H1 (cell line): ENCODE measurements around the gene TAS1R1. TPM values are rescaled to one million over a fixed set of nuclear protein-coding genes. Genes with fewer than 3 reads are reported as not detected.

Experiments
- CTCF ChIA-PET: fragments of 300-600 bp; sonication (Branson Sonifier 250); formaldehyde crosslinking; loops from one replicate; lab custom pipeline; 2021; ENCODE audit not compliant: partially characterized antibody; lab: Charles Lee
- POLR2A ChIA-PET: fragments of 300-600 bp; sonication (Branson Sonifier 250); formaldehyde crosslinking; loops from one replicate; lab custom pipeline; 2021; ENCODE audit warnings: inconsistent platforms; ENCODE audit not compliant: partially characterized antibody; lab: Charles Lee
- DNase-seq, 2 experiments: peaks; one replicate each; pipeline versions ENCODE4 v3.0.0 to v3.0.0-alpha.2; 2010 to 2022; ENCODE audit warnings: low spot score in 2 of 2, low read depth in 1 of 2, mixed read lengths in 1 of 2
- FAIRE-seq: peaks from 2 replicates; lab custom pipeline; 2011; peaks lifted over from hg19 to GRCh38; lab: Jason Lieb, UNC
- H2AFZ ChIP-seq: 2 replicates; pipeline ENCODE4 v1.8.1; 2012; ENCODE audit warnings: low read length, inconsistent platforms
- H2AK5ac ChIP-seq: 2 replicates; pipeline ENCODE4 v1.6.1; 2013; ENCODE audit warnings: low read depth, low read length
- H2BK120ac ChIP-seq: replicated peaks from 2 replicates; pipeline ENCODE3; 2013; ENCODE audit warnings: low read depth, low read length, inconsistent platforms
- H2BK12ac ChIP-seq: 2 replicates; pipeline ENCODE4 v1.6.1; 2013; ENCODE audit warnings: low read depth, low read length
- H2BK15ac ChIP-seq: 2 replicates; pipeline ENCODE4 v1.6.1; 2013; ENCODE audit warnings: low read length
- H2BK20ac ChIP-seq: 2 replicates; pipeline ENCODE4 v1.6.1; 2013; ENCODE audit warnings: low read length
- H2BK5ac ChIP-seq: 2 replicates; pipeline ENCODE4 v1.6.1; 2013; ENCODE audit warnings: low read depth, low read length
- H3K14ac ChIP-seq: 2 replicates; pipeline ENCODE4 v1.6.1; 2013; ENCODE audit warnings: inconsistent platforms; ENCODE audit not compliant: insufficient read length
- H3K18ac ChIP-seq: 2 replicates; pipeline ENCODE4 v1.6.1; 2013; ENCODE audit warnings: low read length; ENCODE audit errors: extremely low read depth
- H3K23ac ChIP-seq: 2 replicates; pipeline ENCODE4 v1.6.1; 2013; ENCODE audit warnings: inconsistent platforms; ENCODE audit not compliant: insufficient read length
- H3K23me2 ChIP-seq: 2 replicates; pipeline ENCODE4 v1.6.1; 2013; ENCODE audit warnings: low read depth, low read length
- H3K27ac ChIP-seq: 2 replicates; pipeline ENCODE4 v1.6.1; 2011; ENCODE audit warnings: low read depth, low read length, inconsistent platforms
- H3K27me3 ChIP-seq, 4 experiments: replicated peaks in 1 of 4; 1 replicate in 1 of 4; 2 replicates in 3 of 4; pipeline versions ENCODE4 v1.6.1 to v1.8.1; 2011 to 2013; ENCODE audit warnings: low read length in 3 of 4, mild to moderate bottlenecking in 3 of 4, inconsistent platforms in 2 of 4, mixed read lengths in 2 of 4, moderate library complexity in 1 of 4; ENCODE audit not compliant: control insufficient read depth in 3 of 4, insufficient read depth in 3 of 4; ENCODE audit errors: extremely low read depth in 1 of 4
- H3K36me3 ChIP-seq, 4 experiments: 2 replicates each; pipeline versions ENCODE4 v1.6.1 to v1.8.1; 2011 to 2013; ENCODE audit warnings: mild to moderate bottlenecking in 4 of 4, low read length in 3 of 4, moderate library complexity in 2 of 4, control low read depth in 1 of 4, inconsistent platforms in 1 of 4; ENCODE audit not compliant: insufficient read depth in 4 of 4, control insufficient read depth in 2 of 4
- H3K4ac ChIP-seq: replicated peaks from 2 replicates; pipeline ENCODE3; 2013; ENCODE audit warnings: low read length, low read depth, mixed read lengths, inconsistent platforms; ENCODE audit not compliant: insufficient read length
- H3K4me1 ChIP-seq, 4 experiments: replicated peaks in 1 of 4; 1 replicate in 1 of 4; 2 replicates in 3 of 4; pipeline versions ENCODE4 v1.6.1 to v1.8.1; 2011 to 2013; ENCODE audit warnings: low read length in 3 of 4, inconsistent platforms in 2 of 4, mixed read lengths in 1 of 4; ENCODE audit not compliant: insufficient read depth in 4 of 4, control insufficient read depth in 3 of 4
- H3K4me2 ChIP-seq, 2 experiments: 2 replicates each; pipeline versions ENCODE4 v1.6.1 to v1.8.1; 2011 to 2013; ENCODE audit warnings: low read depth in 2 of 2, low read length in 2 of 2, control low read depth in 1 of 2, inconsistent platforms in 1 of 2, mild to moderate bottlenecking in 1 of 2; ENCODE audit not compliant: insufficient read depth in 1 of 2
- H3K4me3 ChIP-seq, 4 experiments: fragments of 200-600, 300-600 bp in 1 of 4; sonication (generic), shearing (Covaris generic), sonication (Bioruptor Twin) in 1 of 4; 2 replicates each; pipeline versions ENCODE4 v1.5.1 to v1.8.1; 2011 to 2016; ENCODE audit warnings: low read length in 4 of 4, low read depth in 3 of 4, control low read depth in 2 of 4, inconsistent platforms in 2 of 4, mild to moderate bottlenecking in 2 of 4, mixed read lengths in 1 of 4, moderate library complexity in 1 of 4; ENCODE audit not compliant: insufficient read depth in 2 of 4; ENCODE audit errors: extremely low read depth in 1 of 4
- H3K56ac ChIP-seq: replicated peaks from 2 replicates; pipeline ENCODE3; 2013; ENCODE audit warnings: low read depth, mild to moderate bottlenecking, mixed read lengths, low read length, inconsistent platforms; ENCODE audit not compliant: insufficient read length
- H3K79me1 ChIP-seq: 2 replicates; pipeline ENCODE4 v1.6.1; 2013; ENCODE audit warnings: low read depth, low read length, control low read depth
- H3K79me2 ChIP-seq, 2 experiments: 2 replicates each; pipeline versions ENCODE4 v1.6.1 to v1.8.1; 2012 to 2013; ENCODE audit warnings: low read length in 2 of 2, mild to moderate bottlenecking in 2 of 2, inconsistent platforms in 1 of 2; ENCODE audit not compliant: insufficient read depth in 2 of 2, control insufficient read depth in 1 of 2
- H3K9ac ChIP-seq, 4 experiments: replicated peaks in 1 of 4; 1 replicate in 1 of 4; 2 replicates in 3 of 4; pipeline versions ENCODE4 v1.6.1 to v1.8.1; 2011 to 2013; ENCODE audit warnings: low read depth in 3 of 4, low read length in 3 of 4, control low read depth in 2 of 4, mild to moderate bottlenecking in 2 of 4, moderate library complexity in 2 of 4, inconsistent platforms in 1 of 4; ENCODE audit errors: extremely low read depth in 1 of 4
- H3K9me3 ChIP-seq, 2 experiments: 2 replicates each; pipeline versions ENCODE4 v1.6.1 to v1.8.1; 2012 to 2013; ENCODE audit warnings: mild to moderate bottlenecking in 2 of 2, moderate library complexity in 2 of 2, control low read depth in 1 of 2, inconsistent platforms in 1 of 2, low read depth in 1 of 2, low read length in 1 of 2, mixed read lengths in 1 of 2; ENCODE audit not compliant: insufficient read depth in 2 of 2
- H4K20me1 ChIP-seq, 2 experiments: replicated peaks in 1 of 2; 2 replicates each; pipeline versions ENCODE3 to v1.8.1; 2011 to 2013; ENCODE audit warnings: inconsistent platforms in 2 of 2, low read length in 2 of 2, mild to moderate bottlenecking in 1 of 2; ENCODE audit not compliant: insufficient read depth in 2 of 2, control insufficient read depth in 1 of 2
- H4K5ac ChIP-seq: 2 replicates; pipeline ENCODE4 v1.6.1; 2013; ENCODE audit warnings: low read length, low read depth, mixed read lengths, inconsistent platforms; ENCODE audit not compliant: insufficient read length
- H4K8ac ChIP-seq: 2 replicates; pipeline ENCODE4 v1.8.0; 2013; ENCODE audit warnings: mild to moderate bottlenecking, moderate library complexity, low read length, inconsistent platforms; ENCODE audit not compliant: insufficient read depth; ENCODE audit errors: extremely low read depth
- H4K91ac ChIP-seq: replicated peaks from 2 replicates; pipeline ENCODE3; 2013; ENCODE audit warnings: low read length, mixed read lengths, inconsistent platforms; ENCODE audit not compliant: insufficient read length
- BCL11A ChIP-seq, 2 experiments: IDR thresholded peaks; one replicate each; pipeline ENCODE4 v1.6.1; 2011; ENCODE audit warnings: low read depth in 2 of 2, low read length in 2 of 2, mild to moderate bottlenecking in 2 of 2
- CBX5 ChIP-seq: fragments of 300-800, 300-1000 bp; sonication (generic); IDR thresholded peaks from 2 replicates; pipeline ENCODE4 v1.7.1; 2016; ENCODE audit warnings: antibody characterized with exemption, low read length, low read depth
- KDM5A ChIP-seq: fragments of 200-600 bp; IDR thresholded peaks from 2 replicates; pipeline ENCODE4 v1.7.1; 2012; ENCODE audit warnings: mild to moderate bottlenecking, low read length, inconsistent platforms, mixed read lengths
- SP1 ChIP-seq: IDR thresholded peaks from 2 replicates; pipeline ENCODE4 v1.6.1; 2011; ENCODE audit warnings: low read depth, low read length
- YY1 ChIP-seq: IDR thresholded peaks from 2 replicates; pipeline ENCODE4 v1.6.1; 2011; ENCODE audit warnings: low read depth, mild to moderate bottlenecking, low read length
- WGBS, 2 experiments: shearing (Covaris generic) in 1 of 2; methylation state at CpG; one replicate each; pipeline versions ENCODE4 v1.1.6 to v1.1.7; 2013 to 2015; ENCODE audit warnings: low lambda C conversion rate in 2 of 2, mixed read lengths in 2 of 2, inconsistent platforms in 1 of 2, low coverage in 1 of 2, missing lambda C conversion rate in 1 of 2; ENCODE audit not compliant: insufficient replicate concordance in 2 of 2, insufficient coverage in 1 of 2, insufficient read length in 1 of 2; ENCODE audit errors: extremely low coverage in 1 of 2, missing lambda C conversion rate in 1 of 2; 5-methylcytosine and 5-hydroxymethylcytosine counted together
- polyA plus RNA-seq, 7 experiments: library from polyadenylated mRNA; depleted of rRNA in 3 of 7; stranded (reverse) in 5 of 7; unstranded in 2 of 7; fragments of >200 nt in 5 of 7; fragments of 200-250 nt in 2 of 7; gene quantifications; 1 replicate in 5 of 7; 2 replicates in 1 of 7; 4 replicates in 1 of 7; pipeline versions ENCODE4 v1.2.1 to v1.2.3, GENCODE V29; 2011 to 2013; ENCODE audit warnings: missing spikeins in 2 of 7, mixed read lengths in 2 of 7
- total RNA-seq: library from RNA; stranded (reverse); fragmentation: NEBNext Ultra II Directional; extraction: Animal tissue kit (Norgen Biotek cat#: 25700); gene quantifications from 2 replicates; pipeline ENCODE4 v1.2.1, GENCODE V29; 2021

TAS1R1 gene
- total and polyA plus RNA-seq, 2 of the 8 experiments (the other 6 are each of a cell fraction or from before 2014, with no cell fraction given) = 0.26 TPM; not detected in 1

- no peak overlapping the region; the same call in 1 of the 2 replicates for H3K27ac ChIP-seq
These were observed 48.7 kb upstream of the TAS1R1 start for GRCh38 chr1:6506210-6507036.

More at GRCh38 chr1:6506210-6507036, 48.7 kb upstream of the TAS1R1 start:
- H3K23ac ChIP-seq = no peak overlapping the region
- WGBS, 2 experiments = 87% methylated on average over 25 of the region's 31 CpGs; no CpG with 5 or more reads in 1 of the 2 experiments
- no peak overlapping the region for H2BK120ac ChIP-seq
- H3K27me3 ChIP-seq = no peaks in the 10 kb centered on the region
- no peak overlapping the region for H3K18ac ChIP-seq
- TF ChIP-seq KDM5A = no peak
- no peak for TF ChIP-seq BCL11A (IDR thresholded peaks at IDR 0.05; ENCODE audit: low read depth in 2 of 2, low read length in 2 of 2)
- no peak for TF ChIP-seq CBX5
- no peak for TF ChIP-seq YY1
- TF ChIP-seq SP1 = no peak
- H3K36me3 ChIP-seq = no peaks in the 10 kb centered on the region
- ChIA-PET CTCF (interaction anchor here (0.6 to 10.2 kb wide), 10 partner anchors 8 to 94 kb away, joined by 3 to 107 read pairs (median 4); partner anchors contain the start of gene PLEKHG5), POLR2A (interaction anchor here (1.1 to 2.8 kb wide), 3 partner anchors 11 to 35 kb away, joined by 3 to 9 read pairs (median 4); no protein-coding TSS in a partner anchor)
- no peak overlapping the region for H3K4ac ChIP-seq
- no peak overlapping the region for H4K8ac ChIP-seq
- H2AK5ac ChIP-seq = no peak overlapping the region
- H3K56ac ChIP-seq = no peak overlapping the region
- no peak overlapping the region for H2BK15ac ChIP-seq
- no peaks in the 10 kb centered on the region for H3K23me2 ChIP-seq
- no peaks in the 10 kb centered on the region; the same call in 1 of the 2 replicates for H3K79me1 ChIP-seq
- FAIRE-seq = no peak
- H3K4me3 ChIP-seq = no peak overlapping the region
- no peak overlapping the region for H3K4me2 ChIP-seq
- H4K5ac ChIP-seq = no peak overlapping the region
- no peak overlapping the region for H4K91ac ChIP-seq
- H2BK5ac ChIP-seq = no peak overlapping the region
- no peaks in the 10 kb centered on the region; a peak in 1 of 7 replicates for H3K4me1 ChIP-seq
- no peak overlapping the region for H3K9ac ChIP-seq
- no peaks in the 10 kb centered on the region for H4K20me1 ChIP-seq
- no peak for DNase-seq
- H2BK12ac ChIP-seq = peak overlapping the region; percentile 39; the same call in 1 of the 2 replicates
- H3K9me3 ChIP-seq = no peaks in the 10 kb centered on the region
- no peak overlapping the region for H2AFZ ChIP-seq
- H3K14ac ChIP-seq = no peak overlapping the region
- H3K79me2 ChIP-seq = no peaks in the 10 kb centered on the region
- no peak overlapping the region for H2BK20ac ChIP-seq
